ENCODE measurements around the gene FCER2.

DNA sequence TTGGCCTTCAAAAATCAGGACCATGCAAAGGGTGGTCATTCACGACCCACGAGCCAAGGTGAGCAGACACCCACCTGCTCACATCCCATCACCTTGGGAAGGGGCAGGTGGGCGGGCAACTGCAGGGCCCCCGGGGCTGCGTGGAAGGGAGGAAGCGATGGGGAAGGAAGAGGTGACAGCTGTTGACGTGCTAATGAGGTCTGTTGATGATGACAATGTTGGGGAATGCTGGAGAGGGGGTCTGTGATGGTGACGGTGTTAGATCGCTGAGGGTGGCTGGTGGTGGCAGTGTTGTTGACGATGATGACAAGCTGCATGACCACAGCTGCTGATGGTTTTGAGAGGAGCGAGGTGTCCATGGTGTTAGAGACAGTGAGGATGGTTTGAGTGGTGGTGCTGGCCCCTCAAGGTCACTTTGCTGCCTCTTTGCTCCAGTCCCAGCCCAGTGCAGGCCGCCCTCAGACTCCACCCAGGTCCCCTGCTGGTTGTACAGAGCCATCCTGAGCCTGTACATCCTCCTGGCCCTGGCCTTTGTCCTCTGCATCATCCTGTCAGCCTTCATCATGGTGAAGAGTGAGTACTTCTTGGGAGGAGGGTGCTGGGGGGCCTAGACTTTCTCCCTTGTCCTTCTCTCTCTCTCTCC is 24.1 kb downstream of the FCER2 start:
- TF ChIP-seq, protein P1, sequence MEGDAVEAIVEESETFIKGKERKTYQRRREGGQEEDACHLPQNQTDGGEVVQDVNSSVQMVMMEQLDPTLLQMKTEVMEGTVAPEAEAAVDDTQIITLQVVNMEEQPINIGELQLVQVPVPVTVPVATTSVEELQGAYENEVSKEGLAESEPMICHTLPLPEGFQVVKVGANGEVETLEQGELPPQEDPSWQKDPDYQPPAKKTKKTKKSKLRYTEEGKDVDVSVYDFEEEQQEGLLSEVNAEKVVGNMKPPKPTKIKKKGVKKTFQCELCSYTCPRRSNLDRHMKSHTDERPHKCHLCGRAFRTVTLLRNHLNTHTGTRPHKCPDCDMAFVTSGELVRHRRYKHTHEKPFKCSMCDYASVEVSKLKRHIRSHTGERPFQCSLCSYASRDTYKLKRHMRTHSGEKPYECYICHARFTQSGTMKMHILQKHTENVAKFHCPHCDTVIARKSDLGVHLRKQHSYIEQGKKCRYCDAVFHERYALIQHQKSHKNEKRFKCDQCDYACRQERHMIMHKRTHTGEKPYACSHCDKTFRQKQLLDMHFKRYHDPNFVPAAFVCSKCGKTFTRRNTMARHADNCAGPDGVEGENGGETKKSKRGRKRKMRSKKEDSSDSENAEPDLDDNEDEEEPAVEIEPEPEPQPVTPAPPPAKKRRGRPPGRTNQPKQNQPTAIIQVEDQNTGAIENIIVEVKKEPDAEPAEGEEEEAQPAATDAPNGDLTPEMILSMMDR (IDR thresholded peaks at IDR 0.05; ENCODE audit: borderline replicate concordance, extremely low read depth, low read length, poor library complexity, severe bottlenecking), result no peak
- TF ChIP-seq EZH2 (IDR thresholded peaks at IDR 0.05; ENCODE audit: borderline replicate concordance, low read depth, low read length, severe bottlenecking), result no peak
